Loucy (cell line): ENCODE data around the gene ZMYND15.
"Not testable (repeated sequence)": the region's sequence is repeated elsewhere in the genome, so short reads cannot be mapped to it uniquely, and the experiment has no call there.

Experiments
- H2AFZ ChIP-seq: fragments of 200-600 bp; sonication (generic); 2 replicates; pipeline ENCODE4 v1.6.0; 2016; ENCODE audit warnings: antibody characterized with exemption, mild to moderate bottlenecking, low read length, moderate library complexity
- H3F3A ChIP-seq: fragments of 200-600 bp; 2 replicates; pipeline ENCODE4 v1.6.0; 2016; ENCODE audit warnings: antibody characterized with exemption, low read depth, mild to moderate bottlenecking
- H3K27me3 ChIP-seq: fragments of 200-600 bp; sonication (generic); 2 replicates; pipeline ENCODE4 v1.6.1; 2014; ENCODE audit warnings: low read length, mild to moderate bottlenecking; ENCODE audit not compliant: insufficient read depth, poor library complexity, severe bottlenecking
- H3K36me3 ChIP-seq: fragments of 200-600 bp; sonication (generic); 2 replicates; pipeline ENCODE4 v1.6.1; 2016; ENCODE audit warnings: low read length; ENCODE audit not compliant: insufficient read depth
- H3K4me1 ChIP-seq: fragments of 200-600 bp; sonication (generic); 2 replicates; pipeline ENCODE4 v1.5.1; 2014; ENCODE audit warnings: low read length, mild to moderate bottlenecking; ENCODE audit not compliant: insufficient read depth, poor library complexity, severe bottlenecking
- H3K4me2 ChIP-seq: fragments of 200-600 bp; sonication (generic); 2 replicates; pipeline ENCODE4 v1.6.0; 2014; ENCODE audit warnings: antibody characterized with exemption, low read length, low read depth, mild to moderate bottlenecking; ENCODE audit not compliant: poor library complexity, severe bottlenecking
- H3K4me3 ChIP-seq: fragments of 200-600 bp; sonication (generic); 2 replicates; pipeline ENCODE4 v1.5.1; 2014; ENCODE audit warnings: low read length, mild to moderate bottlenecking, mixed read lengths; ENCODE audit not compliant: poor library complexity, severe bottlenecking
- H3K79me2 ChIP-seq: fragments of 200-600 bp; sonication (generic); 2 replicates; pipeline ENCODE4 v1.6.1; 2014; ENCODE audit warnings: low read length; ENCODE audit not compliant: insufficient read depth
- H3K9ac ChIP-seq: fragments of 200-600 bp; sonication (generic); 2 replicates; pipeline ENCODE4 v1.6.0; 2014; ENCODE audit warnings: mild to moderate bottlenecking, low read depth, low read length, moderate library complexity; ENCODE audit not compliant: poor library complexity, severe bottlenecking
- H3K9me2 ChIP-seq: fragments of 200-600 bp; sonication (generic); replicated peaks from 2 replicates; pipeline ENCODE4 v1.6.1; 2016; ENCODE audit warnings: low read depth, low read length, mixed read lengths
- H3K9me3 ChIP-seq: fragments of 200-600 bp; sonication (generic); 2 replicates; pipeline ENCODE4 v1.6.1; 2014; ENCODE audit warnings: mild to moderate bottlenecking, antibody characterized with exemption, low read length, low read depth; ENCODE audit not compliant: insufficient read depth
- H4K20me1 ChIP-seq: fragments of 200-600 bp; sonication (generic); 2 replicates; pipeline ENCODE4 v1.6.0; 2014; ENCODE audit warnings: antibody characterized with exemption, low read length, mild to moderate bottlenecking; ENCODE audit not compliant: insufficient read depth, poor library complexity, severe bottlenecking
- EZH2phosphoT487 ChIP-seq: fragments of 200-600 bp; IDR thresholded peaks from 2 replicates; pipeline ENCODE4 v1.6.1; 2018; ENCODE audit warnings: antibody characterized with exemption, mild to moderate bottlenecking, moderate library complexity, borderline replicate concordance
- TF ChIP-seq, protein P1 (sequence below): fragments of 200-600 bp; sonication (generic); conservative IDR thresholded peaks from 2 replicates; pipeline ENCODE4 v1.5.1; 2014; ENCODE audit warnings: mild to moderate bottlenecking, antibody characterized with exemption, low read length

Gene ZMYND15, protein sequence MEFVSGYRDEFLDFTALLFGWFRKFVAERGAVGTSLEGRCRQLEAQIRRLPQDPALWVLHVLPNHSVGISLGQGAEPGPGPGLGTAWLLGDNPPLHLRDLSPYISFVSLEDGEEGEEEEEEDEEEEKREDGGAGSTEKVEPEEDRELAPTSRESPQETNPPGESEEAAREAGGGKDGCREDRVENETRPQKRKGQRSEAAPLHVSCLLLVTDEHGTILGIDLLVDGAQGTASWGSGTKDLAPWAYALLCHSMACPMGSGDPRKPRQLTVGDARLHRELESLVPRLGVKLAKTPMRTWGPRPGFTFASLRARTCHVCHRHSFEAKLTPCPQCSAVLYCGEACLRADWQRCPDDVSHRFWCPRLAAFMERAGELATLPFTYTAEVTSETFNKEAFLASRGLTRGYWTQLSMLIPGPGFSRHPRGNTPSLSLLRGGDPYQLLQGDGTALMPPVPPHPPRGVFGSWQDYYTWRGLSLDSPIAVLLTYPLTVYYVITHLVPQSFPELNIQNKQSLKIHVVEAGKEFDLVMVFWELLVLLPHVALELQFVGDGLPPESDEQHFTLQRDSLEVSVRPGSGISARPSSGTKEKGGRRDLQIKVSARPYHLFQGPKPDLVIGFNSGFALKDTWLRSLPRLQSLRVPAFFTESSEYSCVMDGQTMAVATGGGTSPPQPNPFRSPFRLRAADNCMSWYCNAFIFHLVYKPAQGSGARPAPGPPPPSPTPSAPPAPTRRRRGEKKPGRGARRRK

DNA sequence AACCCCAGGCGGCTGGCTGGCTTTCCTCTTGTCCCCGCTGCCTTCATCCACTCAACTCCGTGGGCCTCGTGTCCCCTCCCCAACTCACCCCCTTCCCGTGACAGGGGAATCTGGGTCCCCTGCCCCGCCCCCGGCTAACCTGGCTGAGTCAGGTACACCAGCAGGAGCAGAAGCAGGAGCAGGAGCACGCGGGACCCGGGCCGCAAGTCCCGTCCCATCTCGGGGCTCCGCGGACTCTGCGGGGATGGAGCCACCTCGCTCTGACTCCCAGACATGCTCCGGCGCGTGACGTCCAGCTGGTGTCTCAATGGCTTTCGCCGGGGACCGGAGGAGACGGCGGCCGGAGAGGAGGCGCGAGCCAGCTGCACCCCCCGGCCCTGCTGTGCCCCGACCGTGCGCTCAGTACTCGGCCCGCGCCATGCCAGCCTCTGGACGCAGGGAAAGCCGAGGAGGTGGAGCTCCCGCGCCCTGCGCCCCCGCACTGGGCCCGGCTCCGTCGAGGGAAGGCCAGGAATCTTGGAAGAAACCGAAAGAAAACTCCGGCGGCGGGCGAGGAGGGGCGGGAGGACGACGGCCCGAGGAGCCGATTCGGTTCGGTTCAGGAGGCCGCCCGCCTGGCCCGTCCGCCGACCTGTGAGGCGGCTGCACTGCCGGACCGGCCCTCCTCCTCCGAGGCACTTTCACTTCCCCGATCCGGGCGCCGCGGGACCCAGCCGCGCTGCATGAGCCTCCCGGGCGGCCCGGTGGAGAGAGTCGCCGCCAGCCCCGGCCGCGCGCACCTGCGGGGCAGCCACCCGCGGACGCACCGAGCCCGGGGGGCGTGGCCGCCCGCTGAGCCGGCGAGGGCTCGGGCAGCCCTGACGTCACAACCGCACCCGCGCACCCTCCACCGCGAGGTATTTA is at the start of gene ZMYND15, which contains the start of gene CXCL16:
Gene ZMYND15, plus strand, starts transcription at position 712 of the 903 bp plus-strand sequence. CDS start 716 bp downstream, outside the sequence.
Gene CXCL16, minus strand, starts transcription at position 807 of the 903 bp plus-strand sequence. Its CDS starts 589 bp downstream, at position 218.
- Histone ChIP-seq H3K4me2 (no peak within 1 kb of the TSS), H3K9me3 (no peaks in the 10 kb centered on the region), H3K9me2 (no peaks in the 10 kb centered on the region), H3K4me1 (no peaks in the 10 kb centered on the region), H3F3A (no peaks in the 10 kb centered on the region), H3K4me3 (no peak within 1 kb of the TSS), H3K27me3 (no peaks in the 10 kb centered on the region), H3K9ac (no peak within 1 kb of the TSS), H3K79me2 (no peaks in the 10 kb centered on the region), H2AFZ (no peak within 1 kb of the TSS), H3K36me3 (no peaks in the 10 kb centered on the region), H4K20me1 (no peaks in the 10 kb centered on the region)
- no peak for TF ChIP-seq EZH2phosphoT487
- TF ChIP-seq, protein P1, sequence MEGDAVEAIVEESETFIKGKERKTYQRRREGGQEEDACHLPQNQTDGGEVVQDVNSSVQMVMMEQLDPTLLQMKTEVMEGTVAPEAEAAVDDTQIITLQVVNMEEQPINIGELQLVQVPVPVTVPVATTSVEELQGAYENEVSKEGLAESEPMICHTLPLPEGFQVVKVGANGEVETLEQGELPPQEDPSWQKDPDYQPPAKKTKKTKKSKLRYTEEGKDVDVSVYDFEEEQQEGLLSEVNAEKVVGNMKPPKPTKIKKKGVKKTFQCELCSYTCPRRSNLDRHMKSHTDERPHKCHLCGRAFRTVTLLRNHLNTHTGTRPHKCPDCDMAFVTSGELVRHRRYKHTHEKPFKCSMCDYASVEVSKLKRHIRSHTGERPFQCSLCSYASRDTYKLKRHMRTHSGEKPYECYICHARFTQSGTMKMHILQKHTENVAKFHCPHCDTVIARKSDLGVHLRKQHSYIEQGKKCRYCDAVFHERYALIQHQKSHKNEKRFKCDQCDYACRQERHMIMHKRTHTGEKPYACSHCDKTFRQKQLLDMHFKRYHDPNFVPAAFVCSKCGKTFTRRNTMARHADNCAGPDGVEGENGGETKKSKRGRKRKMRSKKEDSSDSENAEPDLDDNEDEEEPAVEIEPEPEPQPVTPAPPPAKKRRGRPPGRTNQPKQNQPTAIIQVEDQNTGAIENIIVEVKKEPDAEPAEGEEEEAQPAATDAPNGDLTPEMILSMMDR, result no peak

DNA sequence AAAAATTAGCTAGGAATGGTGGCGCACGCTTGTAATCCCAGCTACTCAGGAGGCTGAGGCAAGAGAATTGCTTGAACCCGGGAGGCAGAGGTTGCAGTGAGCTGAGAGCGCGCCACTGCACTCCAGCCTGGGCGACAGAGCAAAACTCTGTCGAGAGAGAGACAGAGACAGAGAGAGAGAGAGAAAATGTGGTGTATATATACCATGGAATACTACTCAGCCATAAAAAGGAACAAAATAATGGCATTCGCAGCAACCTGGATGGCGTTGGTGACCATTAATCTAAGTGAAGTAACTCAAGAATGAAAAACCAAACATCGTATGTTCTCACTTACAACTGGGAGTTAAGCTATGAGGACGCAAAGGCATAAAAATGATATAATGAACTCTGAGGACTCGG is 49.8 kb upstream of the ZMYND15 start:
- not testable (repeated sequence) for H3K9me3 ChIP-seq, H4K20me1 ChIP-seq, H3K4me3 ChIP-seq, H2AFZ ChIP-seq, H3K4me2 ChIP-seq, H3F3A ChIP-seq, H3K4me1 ChIP-seq, H3K9ac ChIP-seq, H3K9me2 ChIP-seq, H3K27me3 ChIP-seq
- Histone ChIP-seq H3K79me2 (peaks cover 45% of the 10 kb centered on the region), H3K36me3 (peaks cover 51% of the 10 kb centered on the region; the same call in 1 of the 2 replicates)

DNA sequence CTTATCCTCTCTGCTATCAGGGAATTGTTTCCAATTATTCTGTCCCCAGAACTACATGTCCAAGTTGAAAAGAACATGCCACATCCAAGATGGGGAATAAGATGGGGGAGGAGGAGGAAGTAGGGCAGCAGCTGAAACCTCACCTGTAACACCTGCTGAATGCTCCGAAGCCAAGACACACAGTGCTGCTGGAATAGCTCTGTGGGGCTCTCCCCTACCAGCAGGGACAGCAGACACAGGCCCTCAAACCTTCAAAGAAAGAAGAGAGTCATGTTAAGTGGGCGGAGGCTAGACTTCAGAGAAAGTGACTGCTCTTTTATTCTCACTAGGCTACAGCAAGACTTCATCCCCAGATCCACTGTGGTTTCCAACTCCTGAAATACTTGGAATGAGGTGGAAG is 48.9 kb upstream of the ZMYND15 start:
- TF ChIP-seq, protein P1, result no peak
- no peak for TF ChIP-seq EZH2phosphoT487
- Histone ChIP-seq H3K4me3 (no peak overlapping the region), H3K4me1 (no peaks in the 10 kb centered on the region), H3K9me2 (no peaks in the 10 kb centered on the region), H3K27me3 (no peaks in the 10 kb centered on the region), H3K9ac (no peak overlapping the region), H3K4me2 (no peak overlapping the region), H3K36me3 (peaks cover 45% of the 10 kb centered on the region; the same call in 1 of the 2 replicates), H3K79me2 (peaks cover 46% of the 10 kb centered on the region), H2AFZ (no peak overlapping the region), H4K20me1 (peaks cover 5% of the 10 kb centered on the region), H3K9me3 (no peaks in the 10 kb centered on the region), H3F3A (no peaks in the 10 kb centered on the region)
